GM13977 (cell line): ENCODE measurements around the gene ZNF561.
A peak's percentile ranks its signal among the peaks of the same experiment; 100 is the strongest.

Experiments used
- DNase-seq: peaks from one replicate; pipeline ENCODE4 v3.0.0; 2012; ENCODE audit warnings: low spot score
- CTCF ChIP-seq: IDR thresholded peaks from 2 replicates; pipeline ENCODE4 v1.5.1; 2012; ENCODE audit warnings: mild to moderate bottlenecking, control low read depth; ENCODE audit not compliant: insufficient read depth; ENCODE audit errors: extremely low read depth, missing control alignments
- in situ Hi-C: fragments of 300-500 bp; cut with MboI; formaldehyde crosslinking; loops from one replicate; pipeline ENCODE4 v1.12.0; 2022; ENCODE audit warnings: low sequenced_read_pairs, low pct_unique_long_range_greater_than_20kb, mixed read lengths, inconsistent platforms; ENCODE audit not compliant: unreplicated experiment

The ZNF561 gene

GRCh38 chr19:9620842-9621155, 233 bp downstream of the ZNF561 start:
- in situ Hi-C loops, result loop anchor here (10.0 to 25.0 kb wide), 2 partner anchors 174 to 483 kb away; partner anchors contain the start of genes OR7G3 and ZNF317
- TF ChIP-seq CTCF, result no peak
- no peak for DNase-seq

DNA sequence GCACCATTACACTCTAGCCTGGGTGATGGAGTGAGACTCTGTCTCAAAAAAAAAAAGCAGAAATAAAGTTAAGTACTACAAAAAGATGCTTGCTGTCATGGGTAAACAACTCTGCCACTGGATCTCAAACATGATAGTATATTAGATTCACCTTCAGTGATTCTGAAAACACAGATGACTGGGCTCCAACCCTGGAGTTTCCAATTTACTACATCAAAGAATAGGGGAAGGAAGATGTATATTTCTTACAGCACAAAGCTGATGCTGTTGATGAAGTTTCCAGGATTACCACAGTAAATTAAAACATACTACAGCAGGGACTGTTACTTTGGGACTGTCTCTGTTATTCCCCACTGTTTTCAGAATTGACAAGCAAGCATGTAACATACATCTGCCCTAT, 5.2 kb downstream of the ZNF561 start:
- no peak for DNase-seq
- TF ChIP-seq CTCF, result no peak
- in situ Hi-C loops, result loop anchor here (25.0 kb wide), 1 partner anchor 479 kb away; the partner anchor contains the start of genes OR7G3 and ZNF317

DNA sequence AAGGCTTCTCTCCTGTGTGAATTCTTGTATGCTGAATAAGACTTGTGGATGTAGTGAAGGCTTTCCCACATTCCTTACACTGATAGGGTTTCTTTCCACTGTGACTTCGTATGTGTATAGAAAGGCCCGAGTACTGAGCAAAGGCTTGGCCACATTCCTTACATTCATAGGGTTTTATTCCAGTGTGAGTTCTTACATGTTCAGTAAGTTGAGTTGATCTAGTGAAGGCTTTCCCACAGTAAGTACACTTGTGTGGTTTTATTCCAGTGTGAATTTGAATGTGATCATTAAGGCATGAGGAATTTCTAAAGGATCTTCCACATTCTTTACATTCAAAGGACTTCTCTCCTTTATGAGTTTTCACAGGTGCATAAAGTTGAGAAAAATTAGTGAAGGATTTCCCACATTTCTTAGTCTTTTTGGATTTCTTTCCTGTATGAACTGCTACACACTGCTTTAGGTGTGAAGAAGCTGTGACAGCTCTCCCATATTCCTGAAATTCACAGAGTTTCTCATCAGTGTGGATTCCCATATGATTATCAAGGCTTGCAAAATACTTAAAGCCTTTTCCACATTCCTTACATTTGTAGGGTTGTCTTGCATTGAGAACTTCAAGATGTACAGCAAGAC, 10.4 kb downstream of the ZNF561 start:
- DNase-seq, result no peak
- TF ChIP-seq CTCF, result no peak
- in situ Hi-C loops, result loop anchor here (25.0 kb wide), 1 partner anchor 473 kb away; the partner anchor contains the start of genes OR7G3 and ZNF317

- in situ Hi-C loops, result loop anchor here (25.0 kb wide), 1 partner anchor 472 kb away; the partner anchor contains the start of genes OR7G3 and ZNF317
- no peak for TF ChIP-seq CTCF
- no peak for DNase-seq
Measured at GRCh38 chr19:9608912-9609311, 12.1 kb downstream of the ZNF561 start.

DNA sequence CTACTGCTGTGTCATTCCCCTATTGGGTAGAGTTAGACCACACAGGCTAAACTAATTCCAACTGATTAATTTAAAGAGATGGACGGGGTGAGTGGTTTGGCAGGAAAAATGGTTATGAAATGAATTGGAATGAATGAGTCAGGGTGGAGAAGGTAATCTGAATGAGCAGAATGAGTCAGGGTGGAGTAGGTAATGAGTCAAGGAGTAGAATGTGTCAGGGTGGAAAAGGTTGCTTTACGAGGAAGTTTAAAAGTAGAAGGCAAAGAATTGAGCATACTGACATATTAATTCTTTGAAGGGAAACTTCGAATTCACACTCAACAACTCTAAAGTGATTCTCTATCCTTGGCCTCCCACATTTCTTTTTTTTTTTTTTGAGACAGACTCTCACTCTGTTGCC, 24.0 kb downstream of the ZNF561 start:
- in situ Hi-C loops, result no loop called here
- DNase-seq, result no peak
- no peak for TF ChIP-seq CTCF

DNA sequence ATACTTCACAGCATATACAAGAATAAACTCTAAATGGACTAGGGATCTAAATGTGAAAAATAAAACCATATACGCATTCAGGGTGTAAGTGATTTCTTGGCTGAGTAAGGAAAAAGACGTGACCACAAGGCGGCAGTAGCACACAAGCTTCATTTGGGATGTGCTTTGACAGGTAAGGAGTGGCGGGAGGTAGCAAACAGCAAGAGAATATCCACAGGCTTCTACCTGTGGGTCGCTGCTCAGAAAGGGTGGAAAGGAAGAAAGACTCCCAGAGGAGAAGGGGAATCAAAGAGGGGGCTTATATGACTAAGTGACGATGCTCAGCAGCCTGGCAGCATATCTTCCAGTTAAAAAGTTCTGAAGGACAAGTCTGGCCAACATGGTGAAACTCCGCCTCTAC, 34.3 kb downstream of the ZNF561 start:
- DNase-seq, result peak; percentile 54
- in situ Hi-C loops, result no loop called here
- TF ChIP-seq CTCF, result peak; percentile 81
